ENCODE results near the gene CACUL1.

DNA sequence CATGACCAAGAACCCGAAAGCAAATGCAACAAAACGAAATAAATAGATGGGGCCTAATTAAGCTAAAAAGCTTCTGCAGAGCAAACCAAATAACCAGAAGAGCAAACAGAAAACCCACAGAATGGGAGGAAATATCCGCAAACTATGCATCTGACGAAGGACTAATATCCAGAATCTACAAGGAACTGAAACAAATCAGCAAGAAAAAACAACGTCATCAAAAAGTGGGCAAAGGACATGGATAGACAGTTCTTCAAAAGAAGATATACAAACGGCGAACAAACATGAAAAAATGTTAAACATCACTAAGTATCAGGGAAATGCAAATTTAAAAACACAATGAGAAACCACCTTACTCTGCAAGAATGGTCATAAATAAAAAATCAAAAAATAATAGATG, 35.3 kb upstream of the CACUL1 start:
- TF ChIP-seq, protein P1, sequence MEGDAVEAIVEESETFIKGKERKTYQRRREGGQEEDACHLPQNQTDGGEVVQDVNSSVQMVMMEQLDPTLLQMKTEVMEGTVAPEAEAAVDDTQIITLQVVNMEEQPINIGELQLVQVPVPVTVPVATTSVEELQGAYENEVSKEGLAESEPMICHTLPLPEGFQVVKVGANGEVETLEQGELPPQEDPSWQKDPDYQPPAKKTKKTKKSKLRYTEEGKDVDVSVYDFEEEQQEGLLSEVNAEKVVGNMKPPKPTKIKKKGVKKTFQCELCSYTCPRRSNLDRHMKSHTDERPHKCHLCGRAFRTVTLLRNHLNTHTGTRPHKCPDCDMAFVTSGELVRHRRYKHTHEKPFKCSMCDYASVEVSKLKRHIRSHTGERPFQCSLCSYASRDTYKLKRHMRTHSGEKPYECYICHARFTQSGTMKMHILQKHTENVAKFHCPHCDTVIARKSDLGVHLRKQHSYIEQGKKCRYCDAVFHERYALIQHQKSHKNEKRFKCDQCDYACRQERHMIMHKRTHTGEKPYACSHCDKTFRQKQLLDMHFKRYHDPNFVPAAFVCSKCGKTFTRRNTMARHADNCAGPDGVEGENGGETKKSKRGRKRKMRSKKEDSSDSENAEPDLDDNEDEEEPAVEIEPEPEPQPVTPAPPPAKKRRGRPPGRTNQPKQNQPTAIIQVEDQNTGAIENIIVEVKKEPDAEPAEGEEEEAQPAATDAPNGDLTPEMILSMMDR (IDR thresholded peaks at IDR 0.05) = no peak
- no peak for TF ChIP-seq POLR2AphosphoS5 (IDR thresholded peaks at IDR 0.05)

All from transverse colon (tissue), 4 donors.